H1 (cell line): Measurements from ENCODE around the gene SPATS2L. TPM values are rescaled to one million over a fixed set of nuclear protein-coding genes. Genes with fewer than 3 reads are reported as not detected.

Source experiments
- CTBP2 ChIP-seq: IDR thresholded peaks from 2 replicates; pipeline ENCODE4 v1.7.0; 2011; ENCODE audit warnings: borderline replicate concordance, mild to moderate bottlenecking, moderate library complexity, mixed read lengths, low read length; ENCODE audit not compliant: insufficient read depth, insufficient read length
- JUND ChIP-seq: IDR thresholded peaks from 2 replicates; pipeline ENCODE4 v1.6.1; 2011; ENCODE audit warnings: mild to moderate bottlenecking, improper control_type of control experiment, low read length
- POLR2A ChIP-seq, 2 experiments: IDR thresholded peaks; 1 replicate in 1 of 2; 2 replicates in 1 of 2; pipeline ENCODE4 v1.6.1; 2011; ENCODE audit warnings: low read depth in 2 of 2, low read length in 2 of 2, mild to moderate bottlenecking in 2 of 2; ENCODE audit errors: control extremely low read depth in 1 of 2
- polyA plus RNA-seq, 7 experiments: library from polyadenylated mRNA; depleted of rRNA in 3 of 7; stranded (reverse) in 5 of 7; unstranded in 2 of 7; fragments of >200 nt in 5 of 7; fragments of 200-250 nt in 2 of 7; gene quantifications; 1 replicate in 5 of 7; 2 replicates in 1 of 7; 4 replicates in 1 of 7; pipeline versions ENCODE4 v1.2.1 to v1.2.3, GENCODE V29; 2011 to 2013; ENCODE audit warnings: missing spikeins in 2 of 7, mixed read lengths in 2 of 7
- total RNA-seq: library from RNA; stranded (reverse); fragmentation: NEBNext Ultra II Directional; extraction: Animal tissue kit (Norgen Biotek cat#: 25700); gene quantifications from 2 replicates; pipeline ENCODE4 v1.2.1, GENCODE V29; 2021

SPATS2L gene
- total and polyA plus RNA-seq, 2 of the 8 experiments (the other 6 are each of a cell fraction or from before 2014, with no cell fraction given), result 67.3 to 189 TPM

DNA sequence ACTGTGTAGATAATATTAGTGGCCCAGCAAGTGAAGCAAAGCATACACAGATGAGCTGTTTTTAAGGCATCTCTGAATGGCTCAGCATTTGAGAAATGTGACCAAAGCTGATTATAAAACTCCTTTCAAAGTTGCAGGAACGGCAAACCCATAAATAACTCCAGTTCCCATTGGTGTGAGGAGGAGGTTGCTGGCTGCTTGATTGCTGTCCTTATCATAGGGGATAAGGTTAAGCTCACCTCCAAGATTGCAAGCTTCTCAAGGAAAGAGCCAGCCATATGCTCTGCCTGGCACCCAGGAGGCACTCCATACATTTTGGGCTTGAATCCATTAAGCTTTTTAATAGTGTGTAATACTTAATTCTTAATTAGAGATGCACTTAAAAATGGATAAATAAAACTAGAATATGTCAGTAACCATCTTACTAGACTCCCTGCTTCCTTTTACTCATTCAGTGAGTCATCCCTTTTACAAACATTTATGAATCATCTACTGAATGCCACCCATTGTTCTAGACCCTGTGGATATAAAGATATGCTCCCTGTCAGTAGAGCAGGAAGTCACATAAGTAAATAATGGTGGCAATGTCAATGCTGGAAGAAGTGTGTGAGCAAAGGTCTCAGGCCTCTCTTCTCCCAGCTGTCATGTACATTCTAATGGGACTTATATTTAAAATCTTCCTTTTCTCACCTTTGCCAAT, 99.3 kb downstream of the SPATS2L start (continued):
- TF ChIP-seq CTBP2 (no peak), JUND (no peak), POLR2A (IDR thresholded peaks at IDR 0.05; ENCODE audit: control extremely low read depth in 1 of 2, low read depth in 2 of 2, low read length in 2 of 2) (no peak)
